Measurements from ENCODE around the gene ADGRV1. TPM values are rescaled to one million over a fixed set of nuclear protein-coding genes. Genes with fewer than 3 reads are reported as not detected.

ADGRV1 gene
- total and polyA plus RNA-seq, 9 of the 15 experiments (the other 6 are each of a cell fraction or from before 2014, with no cell fraction given): 21.7 to 156 (median 58.2) TPM

GRCh38 chr5:90658620-90659019 lies 100.0 kb downstream of the ADGRV1 start (continued):
- TF ChIP-seq SUPT5H (IDR thresholded peaks at IDR 0.05) (no peak), CBX2 (IDR thresholded peaks at IDR 0.05; ENCODE audit: insufficient read depth, low read length, poor library complexity, severe bottlenecking) (no peak), ZBTB7A (IDR thresholded peaks at IDR 0.05; ENCODE audit: borderline replicate concordance, control insufficient read depth, low read depth, low read length) (no peak), SAFB2 (IDR thresholded peaks at IDR 0.05; ENCODE audit: borderline replicate concordance, low read depth, low read length, severe bottlenecking) (no peak), LARP7 (IDR thresholded peaks at IDR 0.05) (no peak), KLF16 (IDR thresholded peaks at IDR 0.05) (peak; percentile 95), ZBTB11 (CRISPR knock-in tag; IDR thresholded peaks at IDR 0.05) (no peak), MYC (IDR thresholded peaks at IDR 0.05; ENCODE audit: low read depth, low read length) (peak; percentile 9; the same call in 1 of the 2 replicates), MYC (CRISPR knock-in tag; IDR thresholded peaks at IDR 0.05; ENCODE audit: borderline replicate concordance, low read depth) (no peak), ZNF717 (CRISPR knock-in tag; IDR thresholded peaks at IDR 0.05) (no peak), ZNF778 (CRISPR knock-in tag; IDR thresholded peaks at IDR 0.05) (no peak), OTX1 (CRISPR knock-in tag; IDR thresholded peaks at IDR 0.05) (no peak), RBFOX2 (IDR thresholded peaks at IDR 0.05; ENCODE audit: low read depth, low read length) (no peak), ZNF184 (CRISPR knock-in tag; IDR thresholded peaks at IDR 0.05) (no peak), HMGN3 (IDR thresholded peaks at IDR 0.05; ENCODE audit: borderline replicate concordance, extremely low read depth, insufficient read length, low read depth, low read length) (peak; percentile 88), BDP1 (IDR thresholded peaks at IDR 0.05; ENCODE audit: insufficient read depth, insufficient read length) (no peak), ZNF175 (CRISPR knock-in tag; IDR thresholded peaks at IDR 0.05; ENCODE audit: low read depth) (peak; percentile 22; the same call in 1 of the 2 replicates), FOXP4 (CRISPR knock-in tag; IDR thresholded peaks at IDR 0.05; ENCODE audit: borderline replicate concordance) (no peak), ZSCAN32 (CRISPR knock-in tag; IDR thresholded peaks at IDR 0.05) (no peak), NCOA6 (IDR thresholded peaks at IDR 0.05) (no peak), ZNF140 (CRISPR knock-in tag; IDR thresholded peaks at IDR 0.05) (no peak), EHMT2 (IDR thresholded peaks at IDR 0.05) (no peak), TBL1XR1 (IDR thresholded peaks at IDR 0.05; ENCODE audit: low read length in 2 of 2) (peak; percentile 37 to 92; a peak in 2 of 4 replicates), COPS2 (conservative IDR thresholded peaks at IDR 0.05) (no peak), ZNF41 (CRISPR knock-in tag; conservative IDR thresholded peaks at IDR 0.05) (no peak), SMAD4 (CRISPR knock-in tag; conservative IDR thresholded peaks at IDR 0.05) (peak; percentile 78), ZNF445 (CRISPR knock-in tag; IDR thresholded peaks at IDR 0.05; ENCODE audit: low read depth) (no peak)

All from K562 (cell line).